K562 (cell line): ENCODE data around the gene ROPN1L. TPM values are rescaled to one million over a fixed set of nuclear protein-coding genes. Genes with fewer than 3 reads are reported as not detected.
A peak's percentile ranks its signal among the peaks of the same experiment; 100 is the strongest.

Source experiments
- CEBPZ ChIP-seq: fragments of 150-350 bp; IDR thresholded peaks from 2 replicates; pipeline ENCODE4 v1.6.1; 2014; ENCODE audit warnings: low read depth, mild to moderate bottlenecking, low read length, borderline replicate concordance
- DPF2 ChIP-seq: fragments of 450-650 bp; IDR thresholded peaks from 2 replicates; pipeline ENCODE4 v1.6.1; 2016
- HEY1 ChIP-seq: fragments of 250-450 bp; sonication (Bioruptor Pico); IDR thresholded peaks from 2 replicates; pipeline ENCODE4 v1.5.0; 2020; ENCODE audit warnings: mild to moderate bottlenecking, moderate library complexity, borderline replicate concordance
- ILF3 ChIP-seq: fragments of 450-650 bp; IDR thresholded peaks from 2 replicates; pipeline ENCODE4 v1.6.1; 2018; ENCODE audit warnings: antibody characterized with exemption, mild to moderate bottlenecking, moderate library complexity, borderline replicate concordance
- MEF2D ChIP-seq: conservative IDR thresholded peaks from 2 replicates; pipeline ENCODE4 v1.6.1; 2016; ENCODE audit warnings: low read depth, missing genetic modification characterization, missing compliant biosample characterization
- PRPF4 ChIP-seq: fragments of 200-400 bp; formaldehyde crosslinking; IDR thresholded peaks from one replicate; pipeline ENCODE4 v1.6.1; 2017; ENCODE audit warnings: low read length, low read depth, mild to moderate bottlenecking; ENCODE audit not compliant: insufficient read depth, poor library complexity, severe bottlenecking
- SMC3 ChIP-seq: conservative IDR thresholded peaks from 2 replicates; pipeline ENCODE4 v1.6.1; 2011; ENCODE audit warnings: low read depth, low read length, improper control_type of control experiment; ENCODE audit not compliant: insufficient read depth
- SPI1 ChIP-seq: IDR thresholded peaks from 2 replicates; pipeline ENCODE4 v1.6.1; 2011; ENCODE audit warnings: low read depth, low read length, control low read depth, borderline replicate concordance
- polyA plus RNA-seq, 8 experiments: library from polyadenylated mRNA; depleted of rRNA in 4 of 8; stranded (reverse) in 5 of 8; unstranded in 3 of 8; fragments of >200 nt; fragmentation: Nextera tagmentation in 2 of 8; fragmentation: Illumina TruSeq in 1 of 8; extraction: Ambion mirVana in 2 of 8; extraction: Trizol in 1 of 8; gene quantifications; 2 replicates each; pipeline versions ENCODE4 v1.2.1 to v1.2.3, GENCODE V29; 2011 to 2014; ENCODE audit warnings: inconsistent platforms in 1 of 8, missing spikeins in 1 of 8
- total RNA-seq, 7 experiments: library from RNA; depleted of rRNA in 6 of 7; stranded (reverse); fragments of >200 nt in 6 of 7; fragmentation: Illumina TruSeq in 2 of 7; extraction: Trizol in 2 of 7; gene quantifications; 2 replicates each; pipeline versions ENCODE4 v1.2.1 to v1.2.3, GENCODE V29; 2011 to 2021; ENCODE audit warnings: low replicate concordance in 1 of 7
- TF ChIP-seq, protein P1 (sequence below): fragments of 200-600 bp; sonication (generic); IDR thresholded peaks from one replicate; pipeline ENCODE4 v1.6.1; 2012; ENCODE audit warnings: mild to moderate bottlenecking, low read depth, low read length, inconsistent platforms
- TF ChIP-seq, protein P2 (sequence below), 2 experiments: fragments of 450-650 bp; conservative IDR thresholded peaks; 2 replicates each; pipeline ENCODE4 v1.6.1; 2017; ENCODE audit warnings: mild to moderate bottlenecking in 2 of 2, moderate library complexity in 2 of 2

Gene ROPN1L
- total and polyA plus RNA-seq, 9 of the 15 experiments (the other 6 are each of a cell fraction or from before 2014, with no cell fraction given): 0.04 to 0.85 (median 0.24) TPM; not detected in 3

- TF ChIP-seq, protein P1, sequence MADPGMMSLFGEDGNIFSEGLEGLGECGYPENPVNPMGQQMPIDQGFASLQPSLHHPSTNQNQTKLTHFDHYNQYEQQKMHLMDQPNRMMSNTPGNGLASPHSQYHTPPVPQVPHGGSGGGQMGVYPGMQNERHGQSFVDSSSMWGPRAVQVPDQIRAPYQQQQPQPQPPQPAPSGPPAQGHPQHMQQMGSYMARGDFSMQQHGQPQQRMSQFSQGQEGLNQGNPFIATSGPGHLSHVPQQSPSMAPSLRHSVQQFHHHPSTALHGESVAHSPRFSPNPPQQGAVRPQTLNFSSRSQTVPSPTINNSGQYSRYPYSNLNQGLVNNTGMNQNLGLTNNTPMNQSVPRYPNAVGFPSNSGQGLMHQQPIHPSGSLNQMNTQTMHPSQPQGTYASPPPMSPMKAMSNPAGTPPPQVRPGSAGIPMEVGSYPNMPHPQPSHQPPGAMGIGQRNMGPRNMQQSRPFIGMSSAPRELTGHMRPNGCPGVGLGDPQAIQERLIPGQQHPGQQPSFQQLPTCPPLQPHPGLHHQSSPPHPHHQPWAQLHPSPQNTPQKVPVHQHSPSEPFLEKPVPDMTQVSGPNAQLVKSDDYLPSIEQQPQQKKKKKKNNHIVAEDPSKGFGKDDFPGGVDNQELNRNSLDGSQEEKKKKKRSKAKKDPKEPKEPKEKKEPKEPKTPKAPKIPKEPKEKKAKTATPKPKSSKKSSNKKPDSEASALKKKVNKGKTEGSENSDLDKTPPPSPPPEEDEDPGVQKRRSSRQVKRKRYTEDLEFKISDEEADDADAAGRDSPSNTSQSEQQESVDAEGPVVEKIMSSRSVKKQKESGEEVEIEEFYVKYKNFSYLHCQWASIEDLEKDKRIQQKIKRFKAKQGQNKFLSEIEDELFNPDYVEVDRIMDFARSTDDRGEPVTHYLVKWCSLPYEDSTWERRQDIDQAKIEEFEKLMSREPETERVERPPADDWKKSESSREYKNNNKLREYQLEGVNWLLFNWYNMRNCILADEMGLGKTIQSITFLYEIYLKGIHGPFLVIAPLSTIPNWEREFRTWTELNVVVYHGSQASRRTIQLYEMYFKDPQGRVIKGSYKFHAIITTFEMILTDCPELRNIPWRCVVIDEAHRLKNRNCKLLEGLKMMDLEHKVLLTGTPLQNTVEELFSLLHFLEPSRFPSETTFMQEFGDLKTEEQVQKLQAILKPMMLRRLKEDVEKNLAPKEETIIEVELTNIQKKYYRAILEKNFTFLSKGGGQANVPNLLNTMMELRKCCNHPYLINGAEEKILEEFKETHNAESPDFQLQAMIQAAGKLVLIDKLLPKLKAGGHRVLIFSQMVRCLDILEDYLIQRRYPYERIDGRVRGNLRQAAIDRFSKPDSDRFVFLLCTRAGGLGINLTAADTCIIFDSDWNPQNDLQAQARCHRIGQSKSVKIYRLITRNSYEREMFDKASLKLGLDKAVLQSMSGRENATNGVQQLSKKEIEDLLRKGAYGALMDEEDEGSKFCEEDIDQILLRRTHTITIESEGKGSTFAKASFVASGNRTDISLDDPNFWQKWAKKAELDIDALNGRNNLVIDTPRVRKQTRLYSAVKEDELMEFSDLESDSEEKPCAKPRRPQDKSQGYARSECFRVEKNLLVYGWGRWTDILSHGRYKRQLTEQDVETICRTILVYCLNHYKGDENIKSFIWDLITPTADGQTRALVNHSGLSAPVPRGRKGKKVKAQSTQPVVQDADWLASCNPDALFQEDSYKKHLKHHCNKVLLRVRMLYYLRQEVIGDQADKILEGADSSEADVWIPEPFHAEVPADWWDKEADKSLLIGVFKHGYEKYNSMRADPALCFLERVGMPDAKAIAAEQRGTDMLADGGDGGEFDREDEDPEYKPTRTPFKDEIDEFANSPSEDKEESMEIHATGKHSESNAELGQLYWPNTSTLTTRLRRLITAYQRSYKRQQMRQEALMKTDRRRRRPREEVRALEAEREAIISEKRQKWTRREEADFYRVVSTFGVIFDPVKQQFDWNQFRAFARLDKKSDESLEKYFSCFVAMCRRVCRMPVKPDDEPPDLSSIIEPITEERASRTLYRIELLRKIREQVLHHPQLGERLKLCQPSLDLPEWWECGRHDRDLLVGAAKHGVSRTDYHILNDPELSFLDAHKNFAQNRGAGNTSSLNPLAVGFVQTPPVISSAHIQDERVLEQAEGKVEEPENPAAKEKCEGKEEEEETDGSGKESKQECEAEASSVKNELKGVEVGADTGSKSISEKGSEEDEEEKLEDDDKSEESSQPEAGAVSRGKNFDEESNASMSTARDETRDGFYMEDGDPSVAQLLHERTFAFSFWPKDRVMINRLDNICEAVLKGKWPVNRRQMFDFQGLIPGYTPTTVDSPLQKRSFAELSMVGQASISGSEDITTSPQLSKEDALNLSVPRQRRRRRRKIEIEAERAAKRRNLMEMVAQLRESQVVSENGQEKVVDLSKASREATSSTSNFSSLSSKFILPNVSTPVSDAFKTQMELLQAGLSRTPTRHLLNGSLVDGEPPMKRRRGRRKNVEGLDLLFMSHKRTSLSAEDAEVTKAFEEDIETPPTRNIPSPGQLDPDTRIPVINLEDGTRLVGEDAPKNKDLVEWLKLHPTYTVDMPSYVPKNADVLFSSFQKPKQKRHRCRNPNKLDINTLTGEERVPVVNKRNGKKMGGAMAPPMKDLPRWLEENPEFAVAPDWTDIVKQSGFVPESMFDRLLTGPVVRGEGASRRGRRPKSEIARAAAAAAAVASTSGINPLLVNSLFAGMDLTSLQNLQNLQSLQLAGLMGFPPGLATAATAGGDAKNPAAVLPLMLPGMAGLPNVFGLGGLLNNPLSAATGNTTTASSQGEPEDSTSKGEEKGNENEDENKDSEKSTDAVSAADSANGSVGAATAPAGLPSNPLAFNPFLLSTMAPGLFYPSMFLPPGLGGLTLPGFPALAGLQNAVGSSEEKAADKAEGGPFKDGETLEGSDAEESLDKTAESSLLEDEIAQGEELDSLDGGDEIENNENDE: no peak
- TF ChIP-seq DPF2: peak; percentile 89
- TF ChIP-seq, protein P2, sequence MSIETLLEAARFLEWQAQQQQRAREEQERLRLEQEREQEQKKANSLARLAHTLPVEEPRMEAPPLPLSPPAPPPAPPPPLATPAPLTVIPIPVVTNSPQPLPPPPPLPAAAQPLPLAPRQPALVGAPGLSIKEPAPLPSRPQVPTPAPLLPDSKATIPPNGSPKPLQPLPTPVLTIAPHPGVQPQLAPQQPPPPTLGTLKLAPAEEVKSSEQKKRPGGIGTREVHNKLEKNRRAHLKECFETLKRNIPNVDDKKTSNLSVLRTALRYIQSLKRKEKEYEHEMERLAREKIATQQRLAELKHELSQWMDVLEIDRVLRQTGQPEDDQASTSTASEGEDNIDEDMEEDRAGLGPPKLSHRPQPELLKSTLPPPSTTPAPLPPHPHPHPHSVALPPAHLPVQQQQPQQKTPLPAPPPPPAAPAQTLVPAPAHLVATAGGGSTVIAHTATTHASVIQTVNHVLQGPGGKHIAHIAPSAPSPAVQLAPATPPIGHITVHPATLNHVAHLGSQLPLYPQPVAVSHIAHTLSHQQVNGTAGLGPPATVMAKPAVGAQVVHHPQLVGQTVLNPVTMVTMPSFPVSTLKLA (conservative IDR thresholded peaks at IDR 0.05): 0 out of 4 replicates have a peak, but pooled peaks have one; percentile 20 to 36
- no peak for TF ChIP-seq CEBPZ
- peak; percentile 78 for TF ChIP-seq MEF2D (tag)
- no peak for TF ChIP-seq SMC3
- peak; percentile 100 for TF ChIP-seq SPI1
- no peak for TF ChIP-seq ILF3
- TF ChIP-seq HEY1 (CRISPR knock-in tag): no peak
- no peak for TF ChIP-seq PRPF4
Measured at GRCh38 chr5:10505517-10506095, 63.9 kb downstream of the ROPN1L start (continued).
